ENCODE data around the gene CLEC3A. TPM values are rescaled to one million over a fixed set of nuclear protein-coding genes. Genes with fewer than 3 reads are reported as not detected.

CLEC3A gene
- total RNA-seq, 1 experiment from 2014 or later, result not detected

DNA sequence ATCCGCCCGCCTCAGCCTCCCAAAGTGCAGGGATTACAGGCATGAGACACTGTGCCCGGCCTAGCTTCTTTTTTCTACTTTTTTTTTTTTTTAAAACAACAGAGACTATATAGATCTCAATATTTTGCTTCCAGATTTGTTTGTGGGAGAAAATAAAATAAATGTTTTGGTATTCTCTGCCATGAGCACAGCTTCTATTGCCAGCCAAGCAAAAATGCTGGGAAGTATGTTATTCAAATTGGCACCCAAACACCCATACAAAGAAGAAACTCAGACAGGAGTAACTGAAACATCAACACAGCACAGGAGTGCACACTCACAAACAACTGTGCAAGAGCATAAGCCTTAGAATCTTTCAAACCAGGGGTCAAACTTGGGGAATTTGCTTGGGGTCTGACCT, 37.2 kb upstream of the CLEC3A start:
- ChIA-PET RAD21 (ENCODE audit: low non-redundant PET in 1 of 2, low total read pairs in 2 of 2, uncharacterized antibody in 2 of 2, unreplicated experiment in 2 of 2) (no interaction called here), POLR2A (no interaction called here), CTCF (no interaction called here)
- Histone ChIP-seq H3K79me2 (ENCODE audit: insufficient read depth, low read length) (no peaks in the 10 kb centered on the region), H3K9me2 (ENCODE audit: insufficient read depth) (no peaks in the 10 kb centered on the region), H3K9ac (ENCODE audit: low read length) (no peak overlapping the region), H2AFZ (ENCODE audit: low read depth, low read length, poor library complexity, severe bottlenecking) (no peak overlapping the region), H3K4me1 (ENCODE audit: control insufficient read depth in 1 of 2, insufficient read depth in 2 of 2, low read length in 2 of 2) (no peaks in the 10 kb centered on the region), H4K20me1 (ENCODE audit: insufficient read depth) (no peaks in the 10 kb centered on the region), H3K27ac (ENCODE audit: low read depth, low read length) (no peak overlapping the region), H3K4me2 (ENCODE audit: low read length) (no peak overlapping the region), H3K36me3 (ENCODE audit: control insufficient read depth in 1 of 2, insufficient read depth in 2 of 2, low read length in 2 of 2) (no peaks in the 10 kb centered on the region), H3K4me3 (replicated peaks in 1 of 2; ENCODE audit: low read depth in 1 of 2, low read length in 2 of 2) (no peak overlapping the region), H3K9me3 (ENCODE audit: control insufficient read depth in 1 of 2, insufficient read depth in 1 of 2, low read depth in 1 of 2, low read length in 2 of 2) (no peaks in the 10 kb centered on the region), H3K27me3 (ENCODE audit: insufficient read depth, low read length) (peaks cover 25% of the 10 kb centered on the region)
- TF ChIP-seq, protein P1, sequence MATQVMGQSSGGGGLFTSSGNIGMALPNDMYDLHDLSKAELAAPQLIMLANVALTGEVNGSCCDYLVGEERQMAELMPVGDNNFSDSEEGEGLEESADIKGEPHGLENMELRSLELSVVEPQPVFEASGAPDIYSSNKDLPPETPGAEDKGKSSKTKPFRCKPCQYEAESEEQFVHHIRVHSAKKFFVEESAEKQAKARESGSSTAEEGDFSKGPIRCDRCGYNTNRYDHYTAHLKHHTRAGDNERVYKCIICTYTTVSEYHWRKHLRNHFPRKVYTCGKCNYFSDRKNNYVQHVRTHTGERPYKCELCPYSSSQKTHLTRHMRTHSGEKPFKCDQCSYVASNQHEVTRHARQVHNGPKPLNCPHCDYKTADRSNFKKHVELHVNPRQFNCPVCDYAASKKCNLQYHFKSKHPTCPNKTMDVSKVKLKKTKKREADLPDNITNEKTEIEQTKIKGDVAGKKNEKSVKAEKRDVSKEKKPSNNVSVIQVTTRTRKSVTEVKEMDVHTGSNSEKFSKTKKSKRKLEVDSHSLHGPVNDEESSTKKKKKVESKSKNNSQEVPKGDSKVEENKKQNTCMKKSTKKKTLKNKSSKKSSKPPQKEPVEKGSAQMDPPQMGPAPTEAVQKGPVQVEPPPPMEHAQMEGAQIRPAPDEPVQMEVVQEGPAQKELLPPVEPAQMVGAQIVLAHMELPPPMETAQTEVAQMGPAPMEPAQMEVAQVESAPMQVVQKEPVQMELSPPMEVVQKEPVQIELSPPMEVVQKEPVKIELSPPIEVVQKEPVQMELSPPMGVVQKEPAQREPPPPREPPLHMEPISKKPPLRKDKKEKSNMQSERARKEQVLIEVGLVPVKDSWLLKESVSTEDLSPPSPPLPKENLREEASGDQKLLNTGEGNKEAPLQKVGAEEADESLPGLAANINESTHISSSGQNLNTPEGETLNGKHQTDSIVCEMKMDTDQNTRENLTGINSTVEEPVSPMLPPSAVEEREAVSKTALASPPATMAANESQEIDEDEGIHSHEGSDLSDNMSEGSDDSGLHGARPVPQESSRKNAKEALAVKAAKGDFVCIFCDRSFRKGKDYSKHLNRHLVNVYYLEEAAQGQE (IDR thresholded peaks at IDR 0.05; ENCODE audit: low read depth), result no peak
- TF ChIP-seq YY1 (IDR thresholded peaks at IDR 0.05; ENCODE audit: extremely low read depth, insufficient replicate concordance, low read depth, low read length) (no peak), FOSL1 (IDR thresholded peaks at IDR 0.05; ENCODE audit: low read depth) (no peak), CBX3 (IDR thresholded peaks at IDR 0.05; ENCODE audit: low read depth) (no peak), ELF1 (IDR thresholded peaks at IDR 0.05; ENCODE audit: borderline replicate concordance, low read depth) (no peak), SIN3A (IDR thresholded peaks at IDR 0.05; ENCODE audit: low read depth) (no peak), EGR1 (IDR thresholded peaks at IDR 0.05; ENCODE audit: low read depth) (no peak)
- TF ChIP-seq, protein P2, sequence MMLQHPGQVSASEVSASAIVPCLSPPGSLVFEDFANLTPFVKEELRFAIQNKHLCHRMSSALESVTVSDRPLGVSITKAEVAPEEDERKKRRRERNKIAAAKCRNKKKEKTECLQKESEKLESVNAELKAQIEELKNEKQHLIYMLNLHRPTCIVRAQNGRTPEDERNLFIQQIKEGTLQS (IDR thresholded peaks at IDR 0.05), result no peak
- TF ChIP-seq, protein P3, sequence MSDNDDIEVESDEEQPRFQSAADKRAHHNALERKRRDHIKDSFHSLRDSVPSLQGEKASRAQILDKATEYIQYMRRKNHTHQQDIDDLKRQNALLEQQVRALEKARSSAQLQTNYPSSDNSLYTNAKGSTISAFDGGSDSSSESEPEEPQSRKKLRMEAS (IDR thresholded peaks at IDR 0.05), result no peak
- intact Hi-C loops (cut with micrococcal nuclease), result no loop called here
- DNase-seq (ENCODE audit: low read depth, low spot score) (no peak), ATAC-seq (no peak)
- BruUV-seq (replicated peaks), result no TSS peak
